Stimulated activated CD8-positive, alpha-beta memory T cell treated with anti-CD3 and anti-CD28 coated beads, Interleukin-15, amount 100 ng/mL, for 24 hours (primary cell): ENCODE measurements around the gene KANTR.
"Not testable (repeated sequence)": the region's sequence is repeated elsewhere in the genome, so short reads cannot be mapped to it uniquely, and the experiment has no call there.

Experiments used
- DNase-seq: peaks from one replicate; pipeline ENCODE4 v3.0.0-alpha.2; 2020; ENCODE audit warnings: low read depth

Gene KANTR

GRCh38 chrX:53128097-53128749 lies 34.3 kb downstream of the KANTR start:
- DNase-seq: no peak

DNA sequence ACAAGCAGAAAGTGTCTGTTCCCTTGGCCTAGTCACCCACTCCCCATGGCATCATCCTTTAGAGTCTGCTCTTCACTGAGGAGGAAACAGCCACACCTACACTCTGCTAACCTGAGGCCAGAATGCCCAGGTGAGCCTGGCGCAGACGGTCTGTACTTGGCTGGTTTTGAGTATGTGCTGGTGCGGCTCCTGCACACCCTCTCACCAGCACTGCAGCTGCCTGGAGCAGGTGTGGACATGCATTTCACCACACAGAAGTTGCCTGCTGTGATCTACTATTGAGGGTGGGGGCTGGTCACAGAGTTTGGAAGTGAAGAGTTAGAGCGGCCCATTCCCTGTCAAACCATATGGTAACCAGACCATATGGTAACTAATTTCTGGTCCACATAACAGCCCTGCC lies 39.5 kb downstream of the KANTR start:
- DNase-seq: no peak

GRCh38 chrX:53135581-53135980 lies 41.6 kb downstream of the KANTR start:
- DNase-seq: no peak

DNA sequence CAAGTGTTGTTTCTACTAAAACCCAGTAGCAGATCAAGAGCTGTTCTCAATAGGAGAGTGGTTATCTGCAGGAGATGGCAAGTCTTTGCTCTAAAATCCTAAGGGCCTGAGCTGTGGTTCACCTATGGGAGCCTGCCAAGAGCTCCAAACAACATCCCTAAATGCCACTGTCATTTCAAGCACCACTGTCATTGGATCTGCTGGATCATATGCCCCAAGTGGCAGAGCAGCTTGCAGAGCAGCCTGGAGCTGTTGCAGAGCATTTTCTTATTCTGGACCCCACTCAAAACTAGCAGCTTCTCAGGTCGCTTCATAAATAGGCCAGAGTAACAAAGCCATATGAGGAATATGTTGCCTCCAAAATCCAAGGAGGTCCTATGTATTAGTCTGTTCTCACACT lies 59.6 kb downstream of the KANTR start:
- DNase-seq: no peak

DNA sequence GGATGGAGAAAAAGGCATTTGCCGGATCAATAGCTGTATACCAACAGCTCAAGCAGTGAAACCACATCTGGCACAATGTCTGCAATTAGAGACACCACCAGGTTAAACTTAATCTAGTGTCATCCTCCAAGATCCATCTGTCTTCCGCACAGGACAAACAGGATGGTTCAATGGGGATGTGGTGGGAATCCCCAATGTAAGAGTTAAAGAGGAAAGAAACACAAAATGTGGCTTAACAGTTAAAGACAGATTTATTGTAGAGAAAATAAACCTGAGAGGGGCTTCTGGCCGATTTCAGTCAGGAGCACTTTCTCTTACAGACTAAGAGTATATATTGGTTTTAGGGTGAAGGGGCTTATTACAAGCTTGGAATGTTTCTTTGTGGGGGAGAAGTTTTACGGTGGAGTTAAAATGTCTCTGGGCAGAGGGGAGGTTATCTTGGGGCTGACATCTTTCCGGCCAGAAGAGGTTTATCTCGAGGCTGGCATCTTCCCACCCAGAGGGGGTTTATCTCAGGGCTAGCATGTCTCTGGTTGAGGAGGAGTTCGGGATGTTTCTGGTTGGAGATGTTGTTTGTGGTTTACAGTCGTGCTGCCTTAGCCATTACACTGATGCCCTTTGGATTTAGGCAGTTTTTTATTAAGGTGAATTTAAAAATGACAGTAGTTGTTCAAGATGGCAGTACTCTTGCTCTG lies 61.7 kb downstream of the KANTR start:
- no peak for DNase-seq

DNA sequence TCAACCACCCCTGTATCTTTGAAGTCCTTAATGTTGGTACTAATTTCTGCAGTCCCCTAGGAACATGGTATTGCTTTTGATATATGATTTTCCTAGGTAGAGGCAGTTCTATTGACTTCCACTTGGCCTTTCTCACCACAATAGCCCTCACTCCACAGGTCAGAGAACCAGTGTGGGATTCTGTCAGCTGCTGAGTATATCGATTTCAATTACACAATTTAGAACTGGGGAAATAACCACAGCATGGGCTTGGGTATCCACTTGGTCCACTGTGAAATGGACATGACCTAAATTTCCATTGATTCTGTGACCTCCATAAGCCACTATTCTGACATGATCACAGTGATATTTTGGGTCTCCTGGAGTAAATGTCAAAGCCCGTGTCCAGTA lies 62.3 kb downstream of the KANTR start:
- DNase-seq: no peak

DNA sequence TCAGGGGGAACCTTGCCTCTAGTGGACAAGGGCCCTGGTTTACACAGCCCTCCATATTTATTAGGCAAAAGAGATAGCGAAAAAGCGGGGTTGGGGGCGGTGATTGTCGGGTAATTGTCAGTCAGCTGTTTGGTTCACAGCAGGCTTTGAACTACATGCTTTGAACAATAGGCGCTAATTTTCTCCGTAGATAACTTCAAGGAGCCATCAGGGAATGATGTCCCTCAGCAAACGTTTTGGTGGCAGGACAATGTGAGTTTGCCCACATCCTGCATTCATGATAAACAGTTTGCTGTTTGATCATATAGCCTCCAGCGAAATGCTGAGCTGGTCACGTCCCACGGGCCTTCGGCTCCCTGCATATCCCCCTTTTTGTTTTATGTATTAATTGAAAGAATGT lies 65.2 kb downstream of the KANTR start:
- no peak for DNase-seq

GRCh38 chrX:53160297-53160983 lies 66.5 kb downstream of the KANTR start:
- DNase-seq: no peak

DNA sequence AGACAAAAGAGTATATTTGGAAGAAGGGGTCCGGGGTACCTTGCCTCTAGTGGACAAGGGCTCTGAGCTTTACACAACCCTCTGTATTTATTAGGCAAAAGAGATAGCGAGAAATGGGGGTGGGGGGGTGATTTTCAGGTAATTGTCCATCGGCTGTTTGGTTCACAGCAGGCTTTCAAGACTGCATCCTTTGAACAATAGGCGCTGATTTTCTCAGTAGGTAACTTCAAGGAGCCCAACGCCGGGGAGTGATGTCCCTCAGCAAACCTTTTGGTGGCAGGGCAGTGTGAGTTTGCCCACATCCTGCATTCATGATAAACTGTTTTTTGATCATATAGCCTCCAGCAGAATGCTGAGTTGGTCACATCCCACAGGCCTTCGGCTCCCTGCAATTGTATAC lies 69.5 kb downstream of the KANTR start:
- DNase-seq: no peak

DNA sequence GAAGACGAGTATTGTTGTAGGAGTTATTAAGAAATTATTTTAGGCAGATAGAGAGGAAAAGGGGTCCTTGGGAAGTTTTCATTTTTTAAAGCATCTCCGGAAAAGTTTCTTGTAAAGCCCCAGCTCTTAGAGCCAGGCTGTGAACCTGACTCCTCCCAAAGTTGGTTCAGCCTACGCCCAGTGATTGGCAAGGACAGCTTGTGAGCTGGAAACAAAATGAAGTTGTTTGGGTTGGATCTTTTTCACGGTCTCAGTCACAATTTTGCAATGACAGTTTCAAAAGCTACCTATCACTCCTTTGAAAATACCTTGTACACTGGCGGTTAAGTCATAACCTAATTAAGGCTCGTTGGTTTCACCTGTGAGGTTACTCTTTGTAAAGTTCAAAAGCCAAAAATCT lies 70.6 kb downstream of the KANTR start:
- not testable (repeated sequence) for DNase-seq

DNA sequence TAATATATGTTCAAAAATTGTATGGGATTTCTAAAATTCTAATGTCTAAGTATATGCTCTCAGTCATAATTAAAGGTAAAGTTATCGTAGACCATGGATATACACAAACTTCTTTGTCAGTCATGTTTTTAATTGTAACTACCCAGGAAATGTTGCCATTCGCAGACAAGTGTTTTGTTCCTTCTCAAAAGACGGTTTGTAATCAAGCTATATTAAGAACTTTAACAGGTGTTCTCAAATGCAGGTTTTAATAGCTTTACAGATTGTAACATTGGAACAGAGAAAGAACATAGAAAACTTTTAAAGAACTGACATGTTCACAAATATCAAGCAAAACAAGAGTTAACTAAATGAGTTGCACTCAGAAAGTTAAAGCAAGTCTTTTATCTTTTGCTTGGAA lies 72.2 kb downstream of the KANTR start:
- DNase-seq: no peak

GRCh38 chrX:53171356-53171755 lies 77.4 kb downstream of the KANTR start:
- no peak for DNase-seq
